GM12865 (cell line): ENCODE results near the gene QKI.

Experiments
- DNase-seq: peaks from one replicate; pipeline ENCODE4 v3.0.0; 2010; ENCODE audit warnings: low read depth
- H3K4me3 ChIP-seq: 2 replicates; pipeline ENCODE4 v1.5.1; 2011; ENCODE audit warnings: mild to moderate bottlenecking, low read depth, low read length, control low read depth
- CTCF ChIP-seq: IDR thresholded peaks from 2 replicates; pipeline ENCODE4 v1.5.1; 2011; ENCODE audit warnings: low read length, control low read depth, low read depth, inconsistent platforms; ENCODE audit not compliant: insufficient read depth; ENCODE audit errors: missing control alignments

The QKI gene

GRCh38 chr6:163406366-163406765 lies 8.2 kb upstream of the QKI start:
- TF ChIP-seq CTCF = no peak
- peak overlapping the region; percentile 50 for H3K4me3 ChIP-seq
- DNase-seq = no peak

- no peak for DNase-seq
- no peak for TF ChIP-seq CTCF
- no peak overlapping the region for H3K4me3 ChIP-seq
These were observed 7.7 kb upstream of the QKI start for GRCh38 chr6:163406830-163407229.

- DNase-seq = no peak
- H3K4me3 ChIP-seq = no peak overlapping the region
- TF ChIP-seq CTCF = no peak
These were observed 6.0 kb upstream of the QKI start for GRCh38 chr6:163408352-163408991.

GRCh38 chr6:163409712-163410111 lies 4.8 kb upstream of the QKI start:
- no peak overlapping the region for H3K4me3 ChIP-seq
- DNase-seq = no peak
- TF ChIP-seq CTCF = no peak

GRCh38 chr6:163412341-163412740 lies 2.2 kb upstream of the QKI start:
- peak overlapping the region; percentile 74 for H3K4me3 ChIP-seq
- TF ChIP-seq CTCF = no peak
- DNase-seq = no peak

- DNase-seq = no peak
- peak overlapping the region; percentile 74 for H3K4me3 ChIP-seq
- no peak for TF ChIP-seq CTCF
These were observed 1.6 kb upstream of the QKI start for GRCh38 chr6:163412801-163413344.

GRCh38 chr6:163413345-163414116 lies 987 bp upstream of the QKI start:
- peak overlapping the region; percentile 74 for H3K4me3 ChIP-seq
- TF ChIP-seq CTCF = no peak
- peak; percentile 95 for DNase-seq
